Neuronal stem cell (in vitro differentiated cells): Measurements from ENCODE around the gene JPT1.
"Not testable (repeated sequence)": the region's sequence is repeated elsewhere in the genome, so short reads cannot be mapped to it uniquely, and the experiment has no call there.

Source experiments
- DNase-seq: peaks from one replicate; pipeline ENCODE4 v3.0.0-alpha.2; 2013; ENCODE audit warnings: low spot score
- H2AFZ ChIP-seq: one replicate; pipeline ENCODE4 v1.6.1; 2013; ENCODE audit warnings: mild to moderate bottlenecking, low read length, inconsistent platforms
- H2AK5ac ChIP-seq: 2 replicates; pipeline ENCODE4 v1.6.1; 2013; ENCODE audit warnings: low read depth, mild to moderate bottlenecking, inconsistent platforms, low read length, moderate library complexity, mixed read lengths
- H2BK120ac ChIP-seq: 2 replicates; pipeline ENCODE4 v1.6.1; 2013; ENCODE audit warnings: low read depth, mild to moderate bottlenecking, inconsistent platforms, low read length, moderate library complexity, mixed read lengths
- H2BK12ac ChIP-seq: one replicate; pipeline ENCODE4 v1.6.1; 2013; ENCODE audit warnings: low read length, inconsistent platforms
- H2BK15ac ChIP-seq: 2 replicates; pipeline ENCODE4 v1.6.1; 2013; ENCODE audit warnings: mild to moderate bottlenecking, low read length, inconsistent platforms, mixed read lengths
- H2BK5ac ChIP-seq: one replicate; pipeline ENCODE4 v1.6.1; 2013; ENCODE audit warnings: inconsistent platforms, mild to moderate bottlenecking, low read length, moderate library complexity
- H3K14ac ChIP-seq: one replicate; pipeline ENCODE4 v1.6.1; 2013; ENCODE audit warnings: low read length, inconsistent platforms
- H3K18ac ChIP-seq: 2 replicates; pipeline ENCODE4 v1.6.1; 2013; ENCODE audit warnings: low read length, inconsistent platforms
- H3K23ac ChIP-seq: 2 replicates; pipeline ENCODE4 v1.6.1; 2013; ENCODE audit warnings: low read depth, mild to moderate bottlenecking, mixed read lengths, low read length, inconsistent platforms; ENCODE audit not compliant: poor library complexity
- H3K27ac ChIP-seq: replicated peaks from 3 replicates; pipeline ENCODE4 v1.5.1; 2013; ENCODE audit warnings: low read length, inconsistent platforms
- H3K27me3 ChIP-seq, 3 experiments: 2 replicates each; pipeline ENCODE4 v1.6.1; 2013; ENCODE audit warnings: low read length in 3 of 3, mild to moderate bottlenecking in 2 of 3, inconsistent platforms in 1 of 3, low read depth in 1 of 3, mixed read lengths in 1 of 3, moderate library complexity in 1 of 3; ENCODE audit not compliant: control insufficient read depth in 3 of 3, insufficient read depth in 3 of 3
- H3K36me3 ChIP-seq, 2 donors: replicated peaks in 1 of 2; 2 replicates each; pipeline ENCODE4 v1.6.1; 2013; ENCODE audit warnings: low read length in 2 of 2; ENCODE audit not compliant: control insufficient read depth in 2 of 2, insufficient read depth in 2 of 2
- H3K4ac ChIP-seq: 2 replicates; pipeline ENCODE4 v1.6.1; 2013; ENCODE audit warnings: inconsistent platforms, mild to moderate bottlenecking, low read length, moderate library complexity
- H3K4me1 ChIP-seq, 2 donors: 1 replicate in 1 of 2; 2 replicates in 1 of 2; pipeline ENCODE4 v1.6.1; 2013; ENCODE audit warnings: low read length in 2 of 2, low read depth in 1 of 2; ENCODE audit not compliant: control insufficient read depth in 2 of 2, insufficient read depth in 1 of 2
- H3K4me2 ChIP-seq: one replicate; pipeline ENCODE4 v1.6.1; 2013; ENCODE audit warnings: mild to moderate bottlenecking, low read length, inconsistent platforms; ENCODE audit not compliant: insufficient read depth, poor library complexity, severe bottlenecking
- H3K4me3 ChIP-seq, 2 donors: 2 replicates each; pipeline ENCODE4 v1.5.1; 2013; ENCODE audit warnings: low read length in 2 of 2, mild to moderate bottlenecking in 2 of 2, inconsistent platforms in 1 of 2, moderate library complexity in 1 of 2
- H3K79me1 ChIP-seq: one replicate; pipeline ENCODE4 v1.6.1; 2013; ENCODE audit warnings: low read depth, mild to moderate bottlenecking, inconsistent platforms, low read length, moderate library complexity
- H3K9ac ChIP-seq: one replicate; pipeline ENCODE4 v1.6.1; 2013; ENCODE audit warnings: mild to moderate bottlenecking, low read depth, low read length, inconsistent platforms; ENCODE audit not compliant: poor library complexity
- H3K9me3 ChIP-seq, 2 donors: replicated peaks in 1 of 2; 2 replicates each; pipeline versions ENCODE3 to v1.6.1; 2013; ENCODE audit warnings: low read length in 2 of 2, mild to moderate bottlenecking in 2 of 2, inconsistent platforms in 1 of 2, low read depth in 1 of 2, mixed read lengths in 1 of 2, moderate library complexity in 1 of 2; ENCODE audit not compliant: control insufficient read depth in 2 of 2, insufficient read depth in 1 of 2
- H4K8ac ChIP-seq: one replicate; pipeline ENCODE4 v1.6.1; 2013; ENCODE audit warnings: low read depth, mild to moderate bottlenecking, inconsistent platforms, low read length, moderate library complexity
- H4K91ac ChIP-seq: one replicate; pipeline ENCODE4 v1.6.1; 2013; ENCODE audit warnings: low read length, low read depth, mild to moderate bottlenecking, inconsistent platforms; ENCODE audit not compliant: poor library complexity
- WGBS, 2 donors: extraction: QIAGEN DNeasy Blood & Tissue Kit; methylation state at CpG; one replicate each; pipeline ENCODE4 v1.1.7; 2013; ENCODE audit warnings: missing lambda C conversion rate in 2 of 2, mixed read lengths in 1 of 2; ENCODE audit not compliant: insufficient read length in 2 of 2, insufficient replicate concordance in 1 of 2; ENCODE audit errors: extremely low coverage in 2 of 2; 5-methylcytosine and 5-hydroxymethylcytosine counted together

JPT1 gene

DNA sequence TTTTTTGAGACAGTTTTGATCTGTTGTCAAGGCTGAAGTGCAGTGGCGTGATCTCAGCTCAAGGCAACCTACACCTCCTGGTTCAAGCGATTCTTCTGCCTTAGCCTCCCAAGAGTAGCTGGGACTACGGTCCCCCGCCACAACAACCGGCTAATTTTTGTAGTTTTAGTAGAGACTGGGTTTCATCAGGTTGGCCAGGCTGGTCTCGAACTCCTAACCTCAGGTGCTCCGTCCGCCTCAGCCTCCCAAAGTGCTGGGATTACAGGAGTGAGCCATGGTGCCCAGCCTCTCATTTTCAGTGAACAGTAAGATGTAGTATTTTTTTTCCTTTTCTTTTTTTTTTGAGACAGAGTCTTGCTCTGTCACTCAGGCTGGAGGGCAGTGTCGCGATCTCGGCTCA lies 20.7 kb upstream of the JPT1 start:
- Histone ChIP-seq H3K27ac (no peak overlapping the region), H3K9ac (no peak overlapping the region), H2AFZ (no peak overlapping the region), H3K18ac (no peak overlapping the region), H3K27me3 (no peaks in the 10 kb centered on the region), H2BK5ac (no peak overlapping the region), H4K91ac (no peak overlapping the region), H2AK5ac (no peak overlapping the region), H3K36me3 (peaks cover 44 to 99% of the 10 kb centered on the region in 2 donors), H2BK12ac (no peak overlapping the region), H2BK15ac (no peak overlapping the region), H3K4me1 (no peaks in the 10 kb centered on the region), H3K23ac (no peak overlapping the region), H2BK120ac (no peak overlapping the region), H3K4me2 (no peak overlapping the region), H3K4me3 (no peak overlapping the region), H4K8ac (no peak overlapping the region), H3K4ac (no peak overlapping the region), H3K9me3 (no peaks in the 10 kb centered on the region), H3K14ac (no peak overlapping the region), H3K79me1 (peaks cover 3% of the 10 kb centered on the region)
- WGBS, 2 donors: no CpG with 5 or more reads among the region's 11 CpGs
- no peak for DNase-seq

DNA sequence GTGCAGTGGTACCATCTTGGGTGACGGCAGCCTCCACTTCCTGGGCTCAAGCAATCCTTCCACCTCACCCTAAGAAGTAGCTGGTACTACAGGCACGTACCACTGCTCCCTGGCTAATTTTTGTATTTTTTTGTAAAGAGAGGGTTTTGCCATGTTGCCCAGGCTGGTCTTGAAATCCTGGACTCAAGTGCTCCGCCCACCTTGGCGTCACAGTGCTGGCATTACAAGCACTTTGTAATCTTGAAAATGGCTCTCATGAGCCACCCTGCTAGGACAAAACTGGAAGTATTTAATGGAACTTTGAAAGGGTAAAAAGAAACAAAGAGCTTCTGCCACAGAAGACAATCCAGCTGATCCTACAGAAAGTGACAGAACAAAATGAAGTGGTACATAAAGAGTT lies 19.2 kb upstream of the JPT1 start:
- Histone ChIP-seq H3K9me3 (no peaks in the 10 kb centered on the region), H3K79me1 (peaks cover 5% of the 10 kb centered on the region), H2BK120ac (no peak overlapping the region), H2BK12ac (no peak overlapping the region), H3K27me3 (no peaks in the 10 kb centered on the region), H3K23ac (no peak overlapping the region), H3K9ac (no peak overlapping the region), H3K4ac (no peak overlapping the region), H3K18ac (no peak overlapping the region), H4K91ac (no peak overlapping the region), H2BK15ac (no peak overlapping the region), H4K8ac (no peak overlapping the region), H2AFZ (no peak overlapping the region), H2AK5ac (no peak overlapping the region), H2BK5ac (no peak overlapping the region), H3K4me1 (no peaks in the 10 kb centered on the region), H3K14ac (no peak overlapping the region), H3K4me2 (no peak overlapping the region), H3K27ac (no peak overlapping the region), H3K4me3 (no peak overlapping the region), H3K36me3 (peaks cover 42 to 97% of the 10 kb centered on the region in 2 donors)
- DNase-seq: no peak
- no CpG with 5 or more reads among the region's 4 CpGs for WGBS, 2 donors

DNA sequence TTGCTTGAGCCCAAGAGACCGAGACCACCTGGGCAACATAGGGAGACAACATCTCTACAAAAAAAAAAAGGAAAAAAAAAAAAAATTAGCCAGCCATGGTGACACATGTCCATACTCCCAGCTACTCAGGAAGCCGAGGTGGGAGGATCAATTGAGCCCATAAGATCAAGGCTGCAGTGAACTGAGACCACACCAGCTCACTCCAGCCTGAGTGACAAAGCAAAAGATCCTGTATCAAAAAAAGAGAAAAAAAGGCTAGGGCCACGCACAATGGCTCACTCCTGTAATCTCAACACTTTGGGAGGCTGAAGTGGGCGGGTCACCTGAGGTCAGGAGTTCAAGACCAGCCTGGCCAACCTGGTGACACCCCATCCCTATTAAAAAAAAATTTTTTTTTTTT lies 14.7 kb upstream of the JPT1 start:
- no peak overlapping the region for H3K4ac ChIP-seq
- H3K36me3 ChIP-seq: peaks cover 25 to 92% of the 10 kb centered on the region in 2 donors
- no peak overlapping the region for H3K23ac ChIP-seq
- no peak for DNase-seq
- H3K14ac ChIP-seq: no peak overlapping the region
- no peak overlapping the region for H2BK15ac ChIP-seq
- H3K4me2 ChIP-seq: no peak overlapping the region
- no peak overlapping the region for H2AFZ ChIP-seq
- no peak overlapping the region for H3K9ac ChIP-seq
- no peaks in the 10 kb centered on the region for H3K4me1 ChIP-seq
- H3K18ac ChIP-seq: no peak overlapping the region
- H3K27ac ChIP-seq: no peak overlapping the region
- H4K8ac ChIP-seq: no peak overlapping the region
- no CpG with 5 or more reads among the region's 4 CpGs for WGBS, 2 donors
- no peaks in the 10 kb centered on the region for H3K9me3 ChIP-seq
- no peak overlapping the region for H3K4me3 ChIP-seq
- H2BK5ac ChIP-seq: no peak overlapping the region
- H2BK120ac ChIP-seq: no peak overlapping the region
- H3K79me1 ChIP-seq: peaks cover 2% of the 10 kb centered on the region
- no peak overlapping the region for H2BK12ac ChIP-seq
- H3K27me3 ChIP-seq: no peaks in the 10 kb centered on the region
- no peak overlapping the region for H2AK5ac ChIP-seq
- no peak overlapping the region for H4K91ac ChIP-seq

DNA sequence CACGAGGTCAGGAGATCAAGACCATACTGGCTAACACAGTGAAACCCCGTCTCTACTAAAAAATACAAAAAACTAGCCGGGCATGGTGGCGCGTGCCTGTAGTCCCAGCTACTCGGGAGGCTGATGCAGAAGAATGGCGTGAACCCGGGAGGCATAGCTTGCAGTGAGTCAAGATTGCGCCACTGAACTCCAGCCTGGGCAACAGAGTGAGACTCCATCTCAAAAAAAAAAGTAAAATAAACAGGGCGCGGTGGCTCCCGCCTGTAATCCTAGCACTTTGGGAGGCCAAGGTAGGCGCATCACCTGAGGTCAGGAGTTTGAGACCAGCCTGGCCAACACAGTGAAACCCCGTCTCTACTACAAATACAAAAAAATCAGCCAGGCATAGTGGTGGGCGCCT lies 10.3 kb upstream of the JPT1 start:
- H3K27ac ChIP-seq, H2BK15ac ChIP-seq, H3K27me3 ChIP-seq, H3K4me2 ChIP-seq, H3K9me3 ChIP-seq, H4K8ac ChIP-seq, H2BK120ac ChIP-seq, H3K18ac ChIP-seq, DNase-seq, H3K4ac ChIP-seq, H3K4me1 ChIP-seq, H3K4me3 ChIP-seq, H2AFZ ChIP-seq, H3K79me1 ChIP-seq, H2BK12ac ChIP-seq, H2BK5ac ChIP-seq, H3K14ac ChIP-seq, H3K9ac ChIP-seq, H4K91ac ChIP-seq, H3K23ac ChIP-seq, H2AK5ac ChIP-seq: not testable (repeated sequence)
- WGBS, 2 donors: no CpG with 5 or more reads among the region's 15 CpGs
- H3K36me3 ChIP-seq: peaks cover 15 to 80% of the 10 kb centered on the region in 2 donors
